ENCODE data around the gene PEBP1. TPM values are rescaled to one million over a fixed set of nuclear protein-coding genes. Genes with fewer than 3 reads are reported as not detected.

Gene PEBP1
- 100 to 1,000 TPM in 3 of 4 donors, 10 to 100 TPM in 1; 98.1 to 182 (median 136) TPM for total RNA-seq

GRCh38 chr12:118135788-118136558, at the start of gene PEBP1:
Gene PEBP1, plus strand, starts transcription at chr12:118136124. Its CDS starts 86 bp downstream, at chr12:118136210.
- H3K4me3 ChIP-seq: peak within 1 kb of the TSS; percentile 69 to 92
- intact Hi-C loops (cut with DNase I; ENCODE audit: low total_unique reads): no loop called here
- peak; percentile 92 to 94 for DNase-seq
- H3K9me3 ChIP-seq: no peaks in the 10 kb centered on the region
- TF ChIP-seq CTCF (IDR thresholded peaks at IDR 0.05): peak in 1 of 4 experiments; percentile 14
- TF ChIP-seq POLR2A (IDR thresholded peaks at IDR 0.05): peak; percentile 92 to 94
- peak within 1 kb of the TSS; percentile 87 to 92 for H3K27ac ChIP-seq
- no peaks in the 10 kb centered on the region for H3K4me1 ChIP-seq
- H3K36me3 ChIP-seq: no peaks in the 10 kb centered on the region
- no peaks in the 10 kb centered on the region for H3K27me3 ChIP-seq

- Histone ChIP-seq H3K27me3 (no peaks in the 10 kb centered on the region), H3K4me1 (no peaks in the 10 kb centered on the region), H3K9me3 (no peaks in the 10 kb centered on the region), H3K27ac (no peak overlapping the region), H3K4me3 (no peak overlapping the region), H3K36me3 (no peaks in the 10 kb centered on the region)
- no peak for DNase-seq
- intact Hi-C loops (cut with DNase I; ENCODE audit: low total_unique reads): no loop called here
- no peak for TF ChIP-seq POLR2A (IDR thresholded peaks at IDR 0.05)
- TF ChIP-seq CTCF (IDR thresholded peaks at IDR 0.05): no peak
Observed at GRCh38 chr12:118089782-118090181, 46.1 kb upstream of the PEBP1 start.

GRCh38 chr12:118094039-118094438, 41.9 kb upstream of the PEBP1 start:
- no peaks in the 10 kb centered on the region for H3K27me3 ChIP-seq
- TF ChIP-seq CTCF (IDR thresholded peaks at IDR 0.05): no peak
- no peak for TF ChIP-seq POLR2A (IDR thresholded peaks at IDR 0.05)
- H3K4me1 ChIP-seq: no peaks in the 10 kb centered on the region
- no peaks in the 10 kb centered on the region for H3K36me3 ChIP-seq
- H3K27ac ChIP-seq: no peak overlapping the region
- no peak for DNase-seq
- intact Hi-C loops (cut with DNase I; ENCODE audit: low total_unique reads): no loop called here
- H3K4me3 ChIP-seq: no peak overlapping the region
- H3K9me3 ChIP-seq: no peaks in the 10 kb centered on the region

- Histone ChIP-seq H3K27me3 (no peaks in the 10 kb centered on the region), H3K4me1 (peaks cover 0 to 3% of the 10 kb centered on the region in 2 donors), H3K36me3 (no peaks in the 10 kb centered on the region), H3K4me3 (no peak overlapping the region), H3K27ac (no peak overlapping the region), H3K9me3 (no peaks in the 10 kb centered on the region)
- no peak for DNase-seq
- intact Hi-C loops (cut with DNase I; ENCODE audit: low total_unique reads): no loop called here
- no peak for TF ChIP-seq CTCF (IDR thresholded peaks at IDR 0.05)
- no peak for TF ChIP-seq POLR2A (IDR thresholded peaks at IDR 0.05)
Observed at GRCh38 chr12:118098401-118098800, 37.5 kb upstream of the PEBP1 start.

GRCh38 chr12:118098911-118099671, 36.8 kb upstream of the PEBP1 start:
- Histone ChIP-seq H3K27me3 (no peaks in the 10 kb centered on the region), H3K4me1 (peaks cover 0 to 3% of the 10 kb centered on the region in 2 donors), H3K4me3 (no peak overlapping the region), H3K36me3 (no peaks in the 10 kb centered on the region), H3K27ac (no peak overlapping the region), H3K9me3 (no peaks in the 10 kb centered on the region)
- intact Hi-C loops (cut with DNase I; ENCODE audit: low total_unique reads): no loop called here
- TF ChIP-seq POLR2A (IDR thresholded peaks at IDR 0.05) (no peak), CTCF (IDR thresholded peaks at IDR 0.05) (no peak)
- no peak for DNase-seq
